Kidney (tissue), 14 donors: ENCODE results near the gene CDC6. TPM values are rescaled to one million over a fixed set of nuclear protein-coding genes. Genes with fewer than 3 reads are reported as not detected.

ENCODE experiments used
- DNase-seq, 5 donors: peaks; one replicate each; pipeline ENCODE4 v3.0.0-alpha.2; 2013 to 2020
- FAIRE-seq: peaks from 2 replicates; lab custom pipeline; 2012; peaks lifted over from hg19 to GRCh38; lab: Jason Lieb, UNC
- H3K27ac ChIP-seq, 2 donors: one replicate each; pipeline ENCODE4 v1.7.0; 2013; ENCODE audit warnings: low read depth in 2 of 2, low read length in 2 of 2, inconsistent platforms in 1 of 2
- H3K27me3 ChIP-seq: one replicate; pipeline ENCODE4 v1.7.1; 2013; ENCODE audit warnings: low read length, inconsistent platforms; ENCODE audit not compliant: control insufficient read depth, insufficient read depth
- H3K36me3 ChIP-seq, 3 donors: one replicate each; pipeline versions ENCODE4 v1.7.0 to v1.7.1; 2013; ENCODE audit warnings: low read length in 3 of 3, control low read depth in 1 of 3, inconsistent platforms in 1 of 3; ENCODE audit not compliant: insufficient read depth in 3 of 3, control insufficient read depth in 2 of 3
- H3K4me1 ChIP-seq, 3 donors: one replicate each; pipeline versions ENCODE4 v1.7.0 to v1.7.1; 2013; ENCODE audit warnings: low read length in 3 of 3, inconsistent platforms in 1 of 3, low read depth in 1 of 3; ENCODE audit not compliant: control insufficient read depth in 2 of 3, insufficient read depth in 2 of 3
- H3K4me3 ChIP-seq, 3 donors: one replicate each; pipeline versions ENCODE4 v1.7.0 to v1.8.1; 2013; ENCODE audit warnings: low read length in 3 of 3, control low read depth in 1 of 3, inconsistent platforms in 1 of 3
- H3K9ac ChIP-seq, 3 donors: one replicate each; pipeline versions ENCODE4 v1.7.0 to v1.7.1; 2013; ENCODE audit warnings: low read length in 3 of 3, control low read depth in 1 of 3, inconsistent platforms in 1 of 3
- H3K9me3 ChIP-seq, 3 donors: one replicate each; pipeline versions ENCODE4 v1.7.0 to v1.7.1; 2013; ENCODE audit warnings: low read length in 3 of 3, control low read depth in 1 of 3, inconsistent platforms in 1 of 3; ENCODE audit not compliant: control insufficient read depth in 2 of 3, insufficient read depth in 1 of 3
- intact Hi-C: fragments of 100-400 bp; cut with DNase I; formaldehyde crosslinking; loops from one replicate; pipeline ENCODE4 v1.11.1; 2022
- polyA plus RNA-seq: library from polyadenylated mRNA; stranded (reverse); fragments of 350-450 nt; fragmentation: Illumina TruSeq; extraction: RNeasy Lipid Tissue Mini Kit (QIAGEN cat#74804); gene quantifications from one replicate; pipeline ENCODE4 v1.2.3, GENCODE V29; 2014; ENCODE audit warnings: low read depth, low replicate concordance; ENCODE audit not compliant: insufficient read depth
- total RNA-seq: library from RNA; stranded (reverse); fragmentation: NEBNext Ultra II Directional; extraction: Animal tissue kit (Norgen Biotek cat#: 25700); gene quantifications from one replicate; pipeline ENCODE4 v1.2.1, GENCODE V29; 2021
- TF ChIP-seq, protein P1 (sequence below): IDR thresholded peaks from 3 replicates; pipeline ENCODE4 v1.5.1; 2012; ENCODE audit warnings: mild to moderate bottlenecking, moderate library complexity, borderline replicate concordance; ENCODE audit not compliant: insufficient read depth; ENCODE audit errors: extremely low read depth
- donor health status: control.
- donor health status: control.
- donor health status: control.
- donor health status: control.
- donor health status: control.
- donor health status: DM: yes; HTN: yes; CAD: no.
- donor health status: Normal renal cell carcinoma (clear cell type).

Gene CDC6
- total and polyA plus RNA-seq, 2 donors from 2014 or later = 0.49 to 1.7 TPM

DNA sequence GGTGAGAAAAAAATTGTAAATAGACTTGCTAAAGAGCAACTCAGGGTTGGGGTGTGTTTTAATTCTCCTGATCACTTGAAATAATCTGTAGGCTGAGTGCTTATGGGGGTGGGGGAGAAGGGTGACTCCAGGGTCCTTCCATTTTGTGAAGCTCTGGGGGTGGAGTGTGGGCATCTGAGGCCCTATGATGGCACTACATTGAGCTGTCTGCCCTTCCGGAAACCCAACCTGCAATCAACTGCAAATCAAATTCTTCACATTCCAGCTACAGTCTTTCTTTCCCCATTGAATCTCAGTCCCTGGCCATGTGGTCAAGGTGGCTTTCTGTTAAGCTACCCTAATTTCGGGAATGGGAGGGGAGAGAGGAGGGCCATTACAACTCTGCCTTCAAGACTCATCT, 6.0 kb upstream of the CDC6 start:
- no peak for FAIRE-seq
- TF ChIP-seq, protein P1, sequence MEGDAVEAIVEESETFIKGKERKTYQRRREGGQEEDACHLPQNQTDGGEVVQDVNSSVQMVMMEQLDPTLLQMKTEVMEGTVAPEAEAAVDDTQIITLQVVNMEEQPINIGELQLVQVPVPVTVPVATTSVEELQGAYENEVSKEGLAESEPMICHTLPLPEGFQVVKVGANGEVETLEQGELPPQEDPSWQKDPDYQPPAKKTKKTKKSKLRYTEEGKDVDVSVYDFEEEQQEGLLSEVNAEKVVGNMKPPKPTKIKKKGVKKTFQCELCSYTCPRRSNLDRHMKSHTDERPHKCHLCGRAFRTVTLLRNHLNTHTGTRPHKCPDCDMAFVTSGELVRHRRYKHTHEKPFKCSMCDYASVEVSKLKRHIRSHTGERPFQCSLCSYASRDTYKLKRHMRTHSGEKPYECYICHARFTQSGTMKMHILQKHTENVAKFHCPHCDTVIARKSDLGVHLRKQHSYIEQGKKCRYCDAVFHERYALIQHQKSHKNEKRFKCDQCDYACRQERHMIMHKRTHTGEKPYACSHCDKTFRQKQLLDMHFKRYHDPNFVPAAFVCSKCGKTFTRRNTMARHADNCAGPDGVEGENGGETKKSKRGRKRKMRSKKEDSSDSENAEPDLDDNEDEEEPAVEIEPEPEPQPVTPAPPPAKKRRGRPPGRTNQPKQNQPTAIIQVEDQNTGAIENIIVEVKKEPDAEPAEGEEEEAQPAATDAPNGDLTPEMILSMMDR = no peak
- no peak for DNase-seq
- Histone ChIP-seq H3K27ac (no peak overlapping the region), H3K9me3 (no peaks in the 10 kb centered on the region), H3K4me3 (no peak overlapping the region), H3K4me1 (peaks cover 0 to 10% (median 7%) of the 10 kb centered on the region in 3 donors), H3K9ac (no peak overlapping the region), H3K36me3 (peaks cover 7 to 19% (median 16%) of the 10 kb centered on the region in 3 donors), H3K27me3 (no peaks in the 10 kb centered on the region)
- intact Hi-C loops = loop anchor here (10.0 kb wide), 1 partner anchor 267 kb away; the partner anchor contains the start of gene CSF3

DNA sequence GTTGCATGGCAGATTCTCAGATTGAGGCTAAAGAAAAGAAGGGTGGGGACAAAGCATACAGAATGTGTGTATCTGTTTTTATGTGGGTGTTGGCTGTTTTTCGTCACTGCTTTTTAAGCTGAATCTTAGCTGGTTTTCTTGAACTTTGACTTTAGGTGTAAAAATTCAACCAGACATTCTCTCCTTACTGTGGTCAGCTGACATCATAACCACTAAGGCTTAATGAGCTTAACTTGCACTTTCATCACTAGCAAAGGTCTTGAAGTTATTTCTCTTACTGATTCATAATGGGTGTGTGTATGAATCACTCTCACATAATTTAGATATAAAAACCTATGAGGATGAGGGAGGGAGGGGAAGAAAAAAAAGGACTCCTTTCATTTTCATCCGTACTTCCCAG, 4.0 kb upstream of the CDC6 start:
- FAIRE-seq (peak; percentile 15), DNase-seq (no peak)
- H3K4me1 ChIP-seq = peaks cover 0 to 13% (median 10%) of the 10 kb centered on the region in 3 donors
- intact Hi-C loops = loop anchor here (10.0 kb wide), 1 partner anchor 269 kb away; the partner anchor contains the start of gene CSF3
- peak overlapping the region; percentile 52 to 86 for H3K27ac ChIP-seq
- H3K9ac ChIP-seq = peak overlapping the region in 1 of 3 donors; percentile 17
- peak overlapping the region in 1 of 3 donors; percentile 28 for H3K4me3 ChIP-seq
- H3K9me3 ChIP-seq = no peaks in the 10 kb centered on the region
- TF ChIP-seq, protein P1 = no peak
- no peaks in the 10 kb centered on the region for H3K27me3 ChIP-seq
- peaks cover 0 to 10% (median 5%) of the 10 kb centered on the region in 3 donors for H3K36me3 ChIP-seq

DNA sequence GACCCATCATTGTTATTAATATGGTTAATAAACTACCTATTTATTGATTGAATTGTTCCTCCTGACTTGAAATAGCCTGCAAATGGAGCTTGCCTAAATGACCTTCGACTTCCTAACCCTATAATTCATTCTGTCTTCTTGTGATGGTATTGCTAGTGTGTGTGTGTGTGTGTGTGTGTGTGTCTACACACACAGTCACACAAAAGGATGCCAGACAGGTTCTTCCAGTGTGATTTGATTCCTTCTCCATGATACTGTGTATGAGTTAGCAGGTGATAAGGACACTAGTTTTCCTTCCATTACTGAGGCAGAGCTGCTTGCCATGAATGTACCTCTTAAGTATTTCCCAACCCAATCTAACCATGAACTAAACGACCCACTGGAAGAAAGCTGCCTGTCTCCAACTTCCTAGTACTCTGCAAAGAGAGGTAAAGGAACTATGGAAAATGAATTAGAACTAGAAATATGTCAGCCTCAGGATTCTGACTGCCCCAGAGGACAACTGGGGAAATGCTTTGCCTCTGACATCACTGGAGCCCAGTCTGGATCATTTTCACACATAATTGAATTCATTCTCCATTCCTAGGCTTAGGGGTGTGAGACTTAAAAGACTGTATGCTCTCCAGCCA, 3.5 kb upstream of the CDC6 start:
- Histone ChIP-seq H3K27me3 (no peaks in the 10 kb centered on the region), H3K9ac (no peak overlapping the region), H3K27ac (peak overlapping the region; percentile 52 to 86), H3K9me3 (no peaks in the 10 kb centered on the region), H3K36me3 (peaks cover 0 to 8% (median 5%) of the 10 kb centered on the region in 3 donors), H3K4me1 (peaks cover 0 to 13% (median 10%) of the 10 kb centered on the region in 3 donors), H3K4me3 (peak overlapping the region in 1 of 3 donors; percentile 28)
- FAIRE-seq (no peak), DNase-seq (peak in 2 of 5 donors; percentile 30 to 40)
- intact Hi-C loops = loop anchor here (10.0 kb wide), 1 partner anchor 269 kb away; the partner anchor contains the start of gene CSF3
- TF ChIP-seq, protein P1 = no peak
